Ascending aorta (tissue), 2 donors: Measurements from ENCODE around the gene HIPK2. TPM values are rescaled to one million over a fixed set of nuclear protein-coding genes. Genes with fewer than 3 reads are reported as not detected.

Source experiments
- DNase-seq, 2 donors: peaks; one replicate each; pipeline ENCODE4 v3.0.0-alpha.2; 2019; ENCODE audit warnings: low spot score in 2 of 2
- H3K27ac ChIP-seq, 2 donors: fragments of 200-600 bp; sonication (generic); one replicate each; pipeline ENCODE4 v1.5.1; 2016 to 2017; ENCODE audit warnings: mild to moderate bottlenecking in 1 of 2
- H3K27me3 ChIP-seq: fragments of 200-600 bp; sonication (generic); one replicate; pipeline ENCODE4 v1.5.1; 2017
- H3K36me3 ChIP-seq, 2 donors: fragments of 200-600 bp; sonication (generic); one replicate each; pipeline ENCODE4 v1.5.1; 2016
- H3K4me1 ChIP-seq, 2 donors: fragments of 200-600 bp; sonication (generic); one replicate each; pipeline ENCODE4 v1.5.1; 2016 to 2017; ENCODE audit warnings: mild to moderate bottlenecking in 1 of 2
- H3K4me3 ChIP-seq, 2 donors: fragments of 200-600 bp; sonication (generic); one replicate each; pipeline ENCODE4 v1.5.1; 2016 to 2017; ENCODE audit warnings: mild to moderate bottlenecking in 1 of 2
- H3K9me3 ChIP-seq, 2 donors: fragments of 200-600 bp; sonication (generic); one replicate each; pipeline ENCODE4 v1.5.1; 2016
- CTCF ChIP-seq, 3 experiments: fragments of 200-600 bp in 2 of 3; fragments of 450-650 bp in 1 of 3; sonication (generic) in 2 of 3; IDR thresholded peaks; one replicate each; pipeline ENCODE4 v1.5.1; 2016 to 2019; ENCODE audit warnings: antibody characterized with exemption in 3 of 3, mild to moderate bottlenecking in 1 of 3, moderate library complexity in 1 of 3
- intact Hi-C: fragments of 100-400 bp; cut with DNase I; formaldehyde crosslinking; loops from one replicate; pipeline ENCODE4 v1.15.1; 2023
- total RNA-seq: library from RNA; depleted of rRNA; stranded (reverse); fragments of >200 nt; gene quantifications from one replicate; pipeline ENCODE4 v1.1.0, GENCODE V29; 2016

Gene HIPK2
- total RNA-seq, 1 donor from 2014 or later, result 53.9 TPM

- no peaks in the 10 kb centered on the region for H3K9me3 ChIP-seq
- intact Hi-C loops, result no loop called here
- H3K27ac ChIP-seq, result no peak overlapping the region
- no peaks in the 10 kb centered on the region for H3K27me3 ChIP-seq
- TF ChIP-seq CTCF (IDR thresholded peaks at IDR 0.05), result no peak
- peak overlapping the region in 1 of 2 donors; percentile 2 for H3K4me3 ChIP-seq
- no peak for DNase-seq
- H3K36me3 ChIP-seq, result no peaks in the 10 kb centered on the region
- H3K4me1 ChIP-seq, result no peaks in the 10 kb centered on the region
Observed at GRCh38 chr7:139798221-139798620, 20.4 kb upstream of the HIPK2 start.

- H3K27me3 ChIP-seq, result no peaks in the 10 kb centered on the region
- intact Hi-C loops, result no loop called here
- H3K4me1 ChIP-seq, result no peaks in the 10 kb centered on the region
- TF ChIP-seq CTCF (IDR thresholded peaks at IDR 0.05), result no peak
- no peaks in the 10 kb centered on the region for H3K36me3 ChIP-seq
- H3K4me3 ChIP-seq, result no peak overlapping the region
- H3K9me3 ChIP-seq, result no peaks in the 10 kb centered on the region
- DNase-seq, result no peak
- no peak overlapping the region for H3K27ac ChIP-seq
Observed at GRCh38 chr7:139797607-139798006, 19.8 kb upstream of the HIPK2 start.

- H3K4me1 ChIP-seq, result no peaks in the 10 kb centered on the region
- no peak for DNase-seq
- intact Hi-C loops, result no loop called here
- no peaks in the 10 kb centered on the region for H3K27me3 ChIP-seq
- no peaks in the 10 kb centered on the region for H3K36me3 ChIP-seq
- no peak overlapping the region for H3K4me3 ChIP-seq
- H3K27ac ChIP-seq, result no peak overlapping the region
- TF ChIP-seq CTCF (IDR thresholded peaks at IDR 0.05), result no peak
- H3K9me3 ChIP-seq, result no peaks in the 10 kb centered on the region
Observed at GRCh38 chr7:139791316-139791715, 13.5 kb upstream of the HIPK2 start.

- H3K9me3 ChIP-seq, result no peaks in the 10 kb centered on the region
- no peaks in the 10 kb centered on the region for H3K4me1 ChIP-seq
- no peak overlapping the region for H3K27ac ChIP-seq
- no peaks in the 10 kb centered on the region for H3K36me3 ChIP-seq
- H3K27me3 ChIP-seq, result no peaks in the 10 kb centered on the region
- H3K4me3 ChIP-seq, result no peak overlapping the region
- intact Hi-C loops, result no loop called here
- no peak for DNase-seq
- TF ChIP-seq CTCF (IDR thresholded peaks at IDR 0.05), result no peak
Observed at GRCh38 chr7:139784648-139785047, 6.8 kb upstream of the HIPK2 start.

GRCh38 chr7:139783647-139784385 is 6.0 kb upstream of the HIPK2 start:
- TF ChIP-seq CTCF (IDR thresholded peaks at IDR 0.05), result no peak
- intact Hi-C loops, result no loop called here
- no peak overlapping the region for H3K4me3 ChIP-seq

More at GRCh38 chr7:139783647-139784385, 6.0 kb upstream of the HIPK2 start:
- DNase-seq, result no peak
- Histone ChIP-seq H3K27ac (no peak overlapping the region), H3K4me1 (peaks cover 0 to 2% of the 10 kb centered on the region in 2 donors), H3K36me3 (no peaks in the 10 kb centered on the region), H3K27me3 (no peaks in the 10 kb centered on the region), H3K9me3 (no peaks in the 10 kb centered on the region)
